HG03045 (cell line): ENCODE results near the gene MCCC2.
"Not testable (repeated sequence)": the region's sequence is repeated elsewhere in the genome, so short reads cannot be mapped to it uniquely, and the experiment has no call there.

ENCODE experiments used
- ATAC-seq: cut with Tn5 transposase; IDR thresholded peaks from one replicate; pipeline ENCODE4 v1.9.1; 2021; ENCODE audit warnings: mild to moderate bottlenecking, moderate library complexity; ENCODE audit not compliant: unreplicated experiment

The MCCC2 gene

DNA sequence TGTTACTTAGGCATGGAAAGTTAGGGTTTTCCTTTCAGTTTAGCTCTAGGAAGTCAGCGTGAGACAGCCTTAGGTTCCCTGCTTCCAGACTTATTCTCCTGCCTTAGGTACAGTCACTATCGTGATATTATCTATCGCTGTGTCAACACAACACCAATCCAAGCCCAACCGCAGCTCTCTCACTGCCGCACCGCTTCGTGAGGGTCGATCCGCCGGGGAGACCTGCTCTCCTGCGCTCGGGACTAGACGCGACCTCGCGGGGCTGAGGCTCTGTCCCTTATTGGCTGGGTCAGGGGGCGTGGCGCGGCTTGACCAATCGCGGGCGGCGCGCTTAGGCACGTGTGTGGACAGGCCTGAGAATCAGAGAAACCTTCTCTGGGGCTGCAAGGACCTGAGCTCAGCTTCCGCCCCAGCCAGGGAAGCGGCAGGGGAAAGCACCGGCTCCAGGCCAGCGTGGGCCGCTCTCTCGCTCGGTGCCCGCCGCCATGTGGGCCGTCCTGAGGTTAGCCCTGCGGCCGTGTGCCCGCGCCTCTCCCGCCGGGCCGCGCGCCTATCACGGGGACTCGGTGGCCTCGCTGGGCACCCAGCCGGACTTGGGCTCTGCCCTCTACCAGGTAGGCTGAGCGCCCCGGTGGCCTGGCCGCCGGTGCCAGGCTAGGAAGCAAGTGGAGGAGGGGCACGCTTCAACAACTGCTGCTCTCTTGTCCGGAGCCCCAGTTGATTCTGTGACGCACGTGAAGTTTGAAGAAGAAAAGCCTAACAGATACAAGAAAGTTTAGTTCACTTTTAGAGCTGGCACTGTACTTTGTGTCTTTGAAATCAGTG lies at the start of gene MCCC2:
Gene MCCC2, plus strand, starts transcription at position 400 of the 825 bp plus-strand sequence. Its CDS starts 86 bp downstream, at position 486.
- ATAC-seq, result peak; percentile 98

DNA sequence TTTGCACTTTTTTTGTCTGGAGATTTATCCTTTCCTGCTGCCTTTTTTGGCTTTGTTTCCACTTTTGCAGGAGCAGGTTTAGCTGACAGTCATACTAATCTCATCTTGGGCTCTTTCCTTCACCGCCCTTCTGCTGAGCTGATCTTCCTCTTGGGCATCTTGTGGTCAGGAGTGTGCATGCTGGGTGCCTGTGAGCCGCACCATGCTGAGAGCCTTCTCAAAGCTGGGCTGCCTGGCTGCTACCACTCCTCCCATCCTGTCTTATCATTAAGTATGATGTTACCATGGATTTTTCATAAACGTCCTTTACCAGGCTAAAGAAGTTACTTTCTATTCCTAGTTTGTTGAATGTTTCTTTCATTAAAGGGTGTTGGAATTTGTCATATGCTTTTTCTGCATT lies 49.5 kb upstream of the MCCC2 start:
- no peak for ATAC-seq

DNA sequence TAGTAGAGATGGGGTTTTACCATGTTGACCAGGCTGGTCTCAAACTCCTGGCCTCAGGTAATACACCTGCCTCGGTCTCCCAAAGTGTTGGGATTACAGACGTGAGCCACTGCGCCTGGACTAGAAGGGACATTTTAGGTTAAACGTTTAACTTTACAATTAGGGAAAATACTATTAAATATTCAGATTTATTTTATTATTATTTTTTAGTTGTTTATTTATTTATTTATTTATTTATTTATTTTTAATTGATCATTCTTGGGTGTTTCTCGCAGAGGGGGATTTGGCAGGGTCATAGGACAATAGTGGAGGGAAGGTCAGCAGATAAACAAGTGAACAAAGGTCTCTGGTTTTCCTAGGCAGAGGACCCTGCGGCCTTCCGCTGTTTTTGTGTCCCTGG lies 36.3 kb upstream of the MCCC2 start:
- not testable (repeated sequence) for ATAC-seq

DNA sequence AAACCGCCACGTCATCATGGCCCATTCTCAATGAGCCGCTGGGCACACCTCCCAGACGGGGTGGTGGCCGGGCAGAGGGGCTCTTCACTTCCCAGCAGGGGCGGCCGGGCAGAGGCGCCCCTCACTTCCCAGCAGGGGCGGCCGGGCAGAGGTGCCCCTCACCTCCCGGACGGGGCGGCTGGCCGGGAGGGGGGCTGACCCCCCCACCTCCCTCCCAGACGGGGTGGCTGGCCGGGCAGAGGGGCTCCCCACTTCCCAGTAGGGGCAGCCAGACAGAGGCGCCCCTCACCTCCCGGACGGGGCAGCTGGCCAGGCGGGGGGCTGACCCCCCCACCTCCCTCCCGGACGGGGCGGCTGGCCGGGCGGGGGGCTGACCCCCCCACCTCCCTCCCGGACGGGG lies 35.6 kb upstream of the MCCC2 start:
- not testable (repeated sequence) for ATAC-seq

DNA sequence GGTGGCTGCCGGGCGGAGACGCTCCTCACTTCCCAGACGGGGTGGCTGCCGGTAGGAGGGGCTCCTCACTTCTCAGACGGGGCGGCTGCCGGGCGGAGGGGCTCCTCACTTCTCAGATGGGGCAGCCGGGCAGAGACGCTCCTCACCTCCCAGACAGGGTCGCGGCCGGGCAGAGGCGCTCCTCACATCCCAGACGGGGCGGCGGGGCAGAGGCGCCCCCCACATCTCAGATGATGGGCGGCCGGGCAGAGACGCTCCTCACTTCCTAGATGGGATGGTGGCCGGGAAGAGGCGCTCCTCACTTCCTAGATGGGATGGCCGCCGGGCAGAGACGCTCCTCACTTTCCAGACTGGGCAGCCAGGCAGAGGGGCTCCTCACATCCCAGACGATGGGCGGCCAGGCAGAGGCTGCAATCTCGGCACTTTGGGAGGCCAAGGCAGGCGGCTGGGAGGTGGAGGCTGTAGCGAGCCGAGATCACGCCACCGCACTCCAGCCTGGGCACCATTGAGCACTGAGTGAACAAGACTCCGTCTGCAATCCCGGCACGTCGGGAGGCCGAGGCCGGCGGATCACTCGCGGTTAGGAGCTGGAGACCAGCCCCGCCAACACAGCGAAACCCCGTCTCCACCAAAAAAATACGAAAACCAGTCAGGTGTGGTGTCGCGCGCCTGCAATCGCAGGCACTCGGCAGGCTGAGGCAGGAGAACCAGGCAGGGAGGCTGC lies 35.0 kb upstream of the MCCC2 start:
- not testable (repeated sequence) for ATAC-seq

DNA sequence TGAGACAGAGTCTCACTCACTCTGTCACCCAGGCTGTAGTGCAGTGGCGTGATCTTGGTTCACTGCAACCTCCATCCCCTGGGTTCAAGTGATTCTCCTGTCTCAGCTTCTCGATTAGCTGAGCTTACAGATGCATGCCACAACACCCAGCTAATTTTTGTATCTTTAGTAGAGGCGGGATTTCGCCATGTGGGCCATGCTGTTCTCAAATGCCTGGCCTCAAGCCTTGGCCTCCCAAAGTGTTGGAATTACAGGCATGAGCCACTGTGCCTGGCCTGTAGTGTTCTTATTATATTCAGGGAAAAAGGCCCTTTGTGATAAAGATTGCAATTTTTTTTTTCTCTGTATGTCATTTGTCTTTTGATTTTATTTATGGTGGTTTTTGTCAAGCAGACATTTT lies 24.0 kb upstream of the MCCC2 start:
- no peak for ATAC-seq

DNA sequence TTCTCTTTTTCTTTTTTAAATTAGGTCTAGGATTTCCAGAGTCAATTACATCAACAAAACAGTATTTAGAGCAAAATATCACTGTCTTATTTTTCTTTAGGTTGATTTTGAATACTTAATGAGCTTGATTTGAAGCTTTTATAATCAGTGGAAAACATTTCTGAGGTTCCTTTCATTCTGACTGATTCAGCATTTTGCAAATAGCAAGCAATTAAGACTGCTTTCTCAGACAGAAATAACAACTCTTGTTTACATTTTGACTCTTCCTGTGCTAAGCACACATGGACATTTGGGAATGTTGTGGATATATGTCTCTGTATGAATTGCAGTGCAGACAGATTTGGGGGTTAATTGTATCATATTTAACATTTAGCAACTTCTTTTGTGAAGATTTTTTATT lies 22.2 kb upstream of the MCCC2 start:
- ATAC-seq, result no peak

DNA sequence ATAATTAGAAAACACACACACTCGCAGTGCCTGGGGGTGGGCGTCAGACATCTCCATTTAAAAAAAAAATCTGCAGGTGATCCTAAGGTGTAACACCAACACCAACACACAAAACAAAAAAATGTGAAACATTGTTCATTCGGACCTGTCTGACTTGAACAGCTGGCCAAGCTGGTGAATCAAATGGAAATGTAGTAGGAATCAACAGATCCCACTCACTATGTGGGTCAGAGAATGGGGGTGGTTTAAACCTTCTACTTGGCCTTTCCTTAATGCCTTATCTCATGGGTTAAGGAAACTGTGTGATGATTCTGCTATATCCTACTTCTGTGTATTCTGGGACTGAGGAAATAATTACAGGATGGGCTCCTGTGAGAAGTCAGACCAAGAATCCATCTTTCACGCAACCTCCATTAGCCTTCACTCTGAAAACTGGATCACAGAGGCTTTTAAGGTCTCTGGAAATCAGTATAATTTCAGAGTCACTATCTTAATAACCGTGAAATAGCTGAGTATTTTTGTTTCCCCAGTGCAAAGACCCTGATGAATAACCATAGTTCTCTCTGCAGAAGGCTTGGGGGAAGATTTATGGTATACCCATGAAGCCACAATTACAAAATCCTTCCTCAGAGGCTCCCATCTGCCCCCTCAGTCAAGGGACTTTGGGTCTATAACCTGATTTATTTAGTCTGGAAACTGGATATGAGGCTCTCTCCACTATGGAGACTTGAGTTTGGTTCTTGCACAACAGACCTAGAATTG lies 17.2 kb upstream of the MCCC2 start:
- ATAC-seq, result no peak

DNA sequence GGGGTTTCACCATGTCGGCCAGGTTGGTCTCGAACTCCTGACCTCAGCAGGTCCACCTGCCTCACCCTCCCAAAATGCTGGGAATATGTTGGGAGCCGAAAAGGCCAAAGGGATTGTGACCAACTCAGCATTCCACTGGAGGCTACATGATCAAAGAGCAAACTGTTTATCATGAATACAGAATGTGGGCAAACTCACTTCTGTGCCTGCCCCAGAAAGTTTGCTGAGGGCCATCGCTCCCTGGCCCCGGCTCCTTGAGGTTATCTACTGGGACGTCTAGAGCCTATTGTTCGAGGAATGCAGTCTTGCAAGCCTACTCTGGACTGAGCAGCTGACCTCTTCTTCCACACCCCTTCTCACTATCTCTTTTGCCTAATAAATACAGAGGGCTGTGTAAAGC lies 15.3 kb upstream of the MCCC2 start:
- ATAC-seq, result not testable (repeated sequence)

DNA sequence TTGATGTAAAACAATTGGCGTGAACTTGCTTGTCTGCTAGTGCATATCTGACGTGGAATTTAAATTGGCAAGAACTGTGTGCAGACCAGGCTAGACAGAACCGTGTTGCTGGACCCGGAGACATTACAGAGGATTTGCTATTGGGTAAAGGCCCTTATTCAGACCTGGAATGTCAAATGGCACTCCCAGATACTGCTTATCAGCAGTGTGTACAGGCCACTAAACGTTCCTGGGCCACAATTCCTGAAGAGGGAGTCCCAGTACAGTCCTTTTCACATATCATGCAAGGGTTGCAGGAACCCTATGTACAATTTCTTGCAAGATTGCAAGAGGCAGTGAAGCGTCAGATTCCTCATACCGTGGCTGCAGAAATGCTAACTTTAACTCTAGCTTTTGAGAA lies 13.5 kb upstream of the MCCC2 start:
- no peak for ATAC-seq

DNA sequence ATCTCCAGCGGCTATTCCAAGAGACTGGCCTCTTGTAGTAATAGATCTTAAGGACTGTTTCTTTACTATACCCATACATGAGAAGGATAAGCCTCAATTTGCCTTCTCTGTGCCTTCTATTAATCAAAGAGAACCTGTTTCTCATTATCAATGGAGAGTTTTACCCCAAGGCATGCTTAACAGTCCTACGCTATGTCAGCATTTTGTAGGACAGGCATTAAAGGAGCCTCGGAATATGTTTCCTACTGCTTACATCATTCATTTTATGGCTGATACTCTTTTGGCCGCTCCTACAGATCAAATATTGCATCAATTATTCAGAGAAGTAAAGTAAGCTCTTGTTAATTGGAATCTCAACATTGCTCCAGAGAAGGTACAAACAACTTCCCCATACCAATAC lies 11.6 kb upstream of the MCCC2 start:
- ATAC-seq, result not testable (repeated sequence)

DNA sequence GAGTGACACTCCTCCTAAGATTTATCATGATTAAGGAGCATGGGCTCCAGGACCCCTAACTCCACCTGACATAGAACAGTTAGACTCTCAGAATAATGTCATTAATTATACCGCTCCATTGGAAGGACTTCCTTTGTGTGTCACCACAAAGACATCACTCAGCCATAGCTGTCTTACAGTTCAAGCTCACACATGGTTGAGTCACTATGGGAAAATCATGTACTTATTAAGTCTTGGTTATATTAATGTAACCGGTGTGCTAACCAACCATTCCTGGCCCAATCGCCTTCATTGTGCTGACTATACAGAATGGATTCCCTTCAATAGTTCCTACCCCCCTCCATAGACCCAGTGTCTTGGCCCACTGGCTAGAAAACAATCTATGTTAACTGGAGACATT lies 10.9 kb upstream of the MCCC2 start:
- no peak for ATAC-seq

DNA sequence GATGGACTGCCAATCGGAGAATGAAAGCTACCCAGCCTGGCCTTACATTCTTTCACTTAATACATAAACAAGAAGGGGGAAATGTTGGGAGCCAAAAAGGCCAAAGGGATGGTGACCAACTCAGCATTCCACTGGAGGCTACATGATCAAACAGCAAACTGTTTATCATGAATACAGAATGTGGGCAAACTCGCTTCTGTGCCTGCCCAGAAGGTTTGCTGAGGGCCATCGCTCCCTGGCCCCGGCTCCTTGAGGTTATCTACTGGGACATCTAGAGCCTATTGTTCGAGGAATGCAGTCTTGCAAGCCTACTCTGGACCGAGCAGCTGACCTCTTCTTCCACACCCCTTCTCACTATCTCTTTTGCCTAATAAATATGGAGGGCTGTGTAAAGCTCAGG lies 9.3 kb upstream of the MCCC2 start:
- not testable (repeated sequence) for ATAC-seq

DNA sequence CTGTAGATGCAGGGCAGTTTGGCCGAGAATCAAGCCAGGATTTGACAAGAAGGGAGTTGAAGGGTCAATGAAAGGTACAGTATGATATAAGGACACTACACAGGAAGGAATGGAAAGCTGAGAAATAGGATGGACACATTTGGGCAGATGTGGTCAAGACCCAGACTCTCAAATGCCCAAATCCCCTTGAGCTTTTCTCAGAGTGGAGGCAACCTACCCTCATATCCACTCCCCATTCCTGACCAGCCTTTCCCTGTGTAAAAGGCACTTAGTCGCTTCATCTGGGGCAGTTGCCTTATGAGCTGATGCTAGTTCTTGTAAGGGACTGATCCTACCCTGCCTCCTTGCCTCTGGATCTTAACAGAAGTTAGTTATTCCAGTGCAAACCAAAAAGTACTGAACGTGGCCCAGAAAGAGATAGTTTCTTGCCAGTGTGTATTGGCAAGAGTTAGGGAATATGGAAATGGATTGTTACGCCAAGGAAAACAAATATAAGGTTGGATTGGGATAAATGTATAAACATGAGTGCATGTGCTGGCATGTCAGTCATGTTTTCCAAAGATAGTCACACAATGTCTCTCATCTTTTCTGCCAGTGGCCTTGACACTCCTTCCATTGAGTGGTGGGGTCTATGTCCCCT lies 4.1 kb upstream of the MCCC2 start:
- no peak for ATAC-seq

DNA sequence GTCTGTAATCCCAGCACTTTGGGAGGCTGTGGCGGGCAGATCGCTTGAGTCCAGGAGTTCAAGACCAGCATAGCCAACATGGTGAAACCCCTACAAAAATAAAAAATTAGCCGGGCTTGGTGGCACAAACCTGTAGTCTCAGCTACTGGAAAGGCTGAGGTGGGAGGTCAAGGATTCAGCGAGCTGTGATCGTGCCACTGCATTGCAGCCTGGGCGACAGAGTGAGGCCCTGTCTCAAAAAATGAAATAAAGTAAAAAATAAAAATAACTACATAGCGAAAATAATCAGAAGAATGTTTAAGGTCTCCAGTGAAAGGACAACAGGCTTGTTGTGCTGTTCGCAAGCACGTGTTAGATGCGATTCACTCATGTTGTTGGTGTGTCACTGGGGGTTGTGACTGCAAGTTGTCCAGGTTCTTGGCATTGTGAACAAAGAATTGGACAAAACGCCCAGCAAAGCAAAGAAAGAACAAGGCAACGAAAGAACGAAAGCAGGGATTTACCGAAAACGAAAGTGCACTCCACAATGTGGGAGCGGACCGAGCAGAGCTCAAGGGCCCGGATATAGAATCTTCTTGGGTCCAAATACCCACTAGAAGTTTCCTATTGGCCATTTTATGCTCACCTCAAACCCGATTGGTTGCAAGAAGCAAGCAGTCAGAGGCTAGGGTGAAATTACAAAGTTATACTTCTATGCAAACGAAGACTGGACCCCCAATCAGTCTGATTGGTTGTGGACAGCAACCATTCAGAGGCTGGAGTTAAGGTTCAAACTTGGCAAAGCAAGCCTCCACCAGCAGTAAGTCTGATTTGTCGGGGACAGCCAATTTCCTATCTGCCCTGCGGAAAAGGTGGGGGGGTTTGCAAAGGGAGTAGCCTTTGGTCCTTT lies 844 bp upstream of the MCCC2 start:
- peak; percentile 11 for ATAC-seq

DNA sequence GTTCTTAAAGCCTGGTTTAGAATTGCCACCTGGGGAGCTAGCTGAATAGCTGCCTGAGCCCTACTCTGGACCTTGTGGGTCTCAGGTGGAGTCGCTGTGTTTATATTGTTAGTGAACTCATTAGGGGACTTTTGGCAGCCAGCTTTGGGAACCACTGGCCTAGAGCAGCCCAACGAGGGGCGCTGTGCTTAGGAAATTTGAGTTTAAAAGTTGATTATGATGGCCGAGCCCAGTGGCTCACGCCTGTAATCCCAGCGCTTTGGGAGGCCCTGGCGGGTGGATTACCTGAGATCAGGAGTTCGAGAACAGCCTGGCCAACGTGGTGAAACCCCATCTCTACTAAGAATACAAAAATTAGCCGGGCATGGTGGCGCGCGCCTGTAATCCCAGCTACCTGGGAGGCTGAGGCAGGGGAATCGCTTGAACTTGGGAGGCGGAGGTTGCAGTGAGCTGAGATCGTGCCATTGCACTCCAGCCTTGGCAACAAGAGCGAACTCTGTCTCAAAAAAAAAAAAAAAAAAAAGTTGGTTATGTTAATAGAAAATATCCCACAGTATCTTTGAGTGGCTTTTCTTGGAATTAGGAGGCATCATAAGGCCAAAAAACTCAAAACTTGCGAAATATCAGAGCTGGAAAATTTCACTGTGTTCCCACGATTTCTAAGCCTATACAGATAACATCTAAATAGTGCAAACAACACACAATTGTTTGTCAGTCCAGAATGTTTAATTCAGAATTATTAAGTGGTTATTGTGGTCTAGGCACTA lies 809 bp downstream of the MCCC2 start:
- peak; percentile 5 for ATAC-seq

DNA sequence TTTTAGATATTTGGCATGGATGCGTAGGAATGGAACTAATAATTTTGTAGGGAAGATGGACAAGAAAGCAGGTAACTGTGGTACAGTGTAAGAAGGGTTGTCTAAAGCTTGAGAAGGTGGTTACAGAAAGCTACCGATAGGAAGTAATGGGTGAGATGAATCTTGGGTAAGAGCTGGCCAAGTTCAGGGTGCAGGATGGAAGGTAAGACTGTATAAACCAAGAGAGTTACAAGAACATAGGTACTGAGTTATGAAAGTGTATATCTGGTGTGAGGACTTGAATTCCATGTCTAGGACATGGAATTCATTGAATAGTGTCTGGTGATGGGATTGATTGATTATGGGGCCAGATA lies 1.4 kb downstream of the MCCC2 start:
- no peak for ATAC-seq

DNA sequence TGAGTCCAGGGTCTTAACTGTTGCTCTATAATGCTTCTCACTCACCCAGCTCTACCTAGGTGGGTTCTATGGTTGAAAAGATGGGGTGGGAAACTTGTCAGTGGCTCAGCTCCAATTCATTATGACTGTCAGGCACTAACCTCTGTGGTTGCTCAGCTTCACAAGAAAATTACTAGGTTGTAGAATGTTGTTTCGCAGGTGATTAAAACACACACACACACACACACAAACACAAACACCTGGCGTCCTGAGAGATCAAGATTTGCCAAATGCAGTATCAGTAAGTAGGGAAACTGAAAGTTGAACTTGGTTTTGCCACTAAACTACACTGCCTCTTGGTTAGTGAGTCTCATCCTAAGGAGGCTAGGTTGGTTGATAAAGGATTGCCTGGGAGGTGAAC lies 2.8 kb downstream of the MCCC2 start:
- ATAC-seq, result no peak

DNA sequence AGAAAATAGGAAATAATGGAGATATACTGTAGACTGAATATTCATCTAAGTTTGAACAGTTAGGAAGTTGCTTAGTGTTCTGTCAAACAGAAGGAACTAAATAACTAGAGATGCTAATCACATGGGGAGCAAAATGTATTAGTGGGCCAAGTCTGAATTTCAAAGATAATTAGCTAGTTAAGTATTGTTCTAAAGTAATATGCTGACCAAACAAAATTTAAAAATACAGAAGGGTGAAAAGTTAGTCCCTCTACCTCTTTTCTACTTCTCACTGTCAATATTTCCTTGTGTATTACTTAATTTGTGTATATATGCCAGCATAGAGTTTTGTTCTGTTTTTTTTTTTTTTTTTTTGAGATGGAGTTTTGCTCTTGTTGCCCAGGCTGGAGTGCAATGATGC lies 4.0 kb downstream of the MCCC2 start:
- ATAC-seq, result no peak
